NCI-H1092 (cell line): ENCODE measurements around the gene SYAP1.
"Not testable (repeated sequence)": the region's sequence is repeated elsewhere in the genome, so short reads cannot be mapped to it uniquely, and the experiment has no call there.

Source experiments
- DNase-seq: peaks from one replicate; lab custom pipeline; 2025; lab: John Stamatoyannopoulos, UW

Gene SYAP1, protein sequence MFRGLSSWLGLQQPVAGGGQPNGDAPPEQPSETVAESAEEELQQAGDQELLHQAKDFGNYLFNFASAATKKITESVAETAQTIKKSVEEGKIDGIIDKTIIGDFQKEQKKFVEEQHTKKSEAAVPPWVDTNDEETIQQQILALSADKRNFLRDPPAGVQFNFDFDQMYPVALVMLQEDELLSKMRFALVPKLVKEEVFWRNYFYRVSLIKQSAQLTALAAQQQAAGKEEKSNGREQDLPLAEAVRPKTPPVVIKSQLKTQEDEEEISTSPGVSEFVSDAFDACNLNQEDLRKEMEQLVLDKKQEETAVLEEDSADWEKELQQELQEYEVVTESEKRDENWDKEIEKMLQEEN

DNA sequence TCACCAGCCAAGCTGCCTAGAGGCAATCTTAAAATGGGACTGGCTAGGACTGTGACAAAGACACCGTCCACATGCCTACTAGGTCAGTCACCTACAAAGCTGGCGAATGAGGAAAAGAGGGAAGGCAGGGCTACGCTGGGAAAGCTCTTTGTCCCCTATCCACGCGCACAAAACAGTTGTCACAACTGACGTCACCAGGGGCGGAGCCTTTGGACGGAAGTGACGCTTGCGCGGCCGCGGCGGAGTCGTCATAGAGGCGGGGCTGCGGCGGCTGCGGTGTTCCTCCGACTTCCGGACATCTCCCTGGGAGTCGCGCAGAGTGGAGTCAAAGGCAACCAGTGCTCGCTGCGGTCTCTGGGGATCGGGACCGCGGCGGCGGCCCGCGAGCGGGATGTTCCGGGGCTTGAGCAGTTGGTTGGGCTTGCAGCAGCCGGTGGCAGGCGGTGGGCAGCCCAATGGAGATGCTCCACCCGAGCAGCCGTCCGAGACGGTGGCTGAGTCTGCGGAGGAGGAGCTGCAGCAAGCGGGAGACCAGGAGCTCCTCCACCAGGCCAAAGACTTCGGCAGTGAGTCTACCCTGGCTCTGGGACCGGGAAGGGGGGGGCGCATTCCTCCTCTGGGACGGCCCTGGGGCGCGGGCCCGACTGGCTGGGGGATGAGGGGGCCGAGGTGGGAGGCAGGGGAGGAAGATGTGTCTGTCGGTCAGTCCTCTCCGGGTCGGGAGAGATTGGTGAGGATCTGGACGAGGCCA lies at the start of gene SYAP1:
Gene SYAP1 (plus strand): TSS at position 279 of the 751 bp plus-strand sequence. CDS start 113 bp downstream, at position 392.
- DNase-seq: peak; percentile 95

DNA sequence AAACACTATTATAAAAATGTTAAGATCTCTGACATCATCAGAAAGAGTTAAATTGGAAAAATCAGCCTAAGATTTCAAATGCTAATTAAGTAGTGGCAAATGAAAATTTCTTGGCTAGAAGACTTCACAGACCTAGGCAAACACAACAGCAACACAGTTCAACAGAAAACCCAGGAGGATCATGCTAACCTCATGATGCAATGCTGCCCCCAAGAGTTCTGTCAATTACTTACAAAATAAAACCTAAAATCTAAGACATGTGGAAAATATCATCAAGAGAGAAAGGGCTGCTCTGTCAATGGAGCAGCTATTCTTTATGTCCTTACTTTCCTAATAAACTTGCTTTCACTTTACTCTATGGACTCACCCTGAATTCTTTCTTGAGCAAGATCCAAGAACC lies 48.4 kb upstream of the SYAP1 start:
- no peak for DNase-seq

DNA sequence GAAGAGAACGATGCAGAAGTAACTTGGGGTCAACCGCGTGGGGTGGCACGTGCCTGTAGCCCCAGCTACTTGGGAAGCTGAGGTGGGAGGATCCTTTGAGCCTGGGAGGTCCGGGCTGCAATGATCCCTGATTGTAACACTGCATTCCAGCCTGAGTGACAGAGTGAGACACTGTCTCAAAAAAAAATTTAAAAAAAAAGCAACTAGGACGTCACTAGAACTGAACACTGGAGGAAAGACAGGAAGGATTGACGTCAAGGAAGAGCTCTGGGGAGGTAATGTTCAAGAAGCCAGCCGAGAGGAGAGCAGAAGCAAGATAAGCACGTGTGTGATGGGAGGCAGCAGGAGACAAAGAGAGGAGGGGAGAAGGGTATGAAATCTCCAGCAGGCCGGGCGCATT lies 40.7 kb upstream of the SYAP1 start:
- DNase-seq: no peak

DNA sequence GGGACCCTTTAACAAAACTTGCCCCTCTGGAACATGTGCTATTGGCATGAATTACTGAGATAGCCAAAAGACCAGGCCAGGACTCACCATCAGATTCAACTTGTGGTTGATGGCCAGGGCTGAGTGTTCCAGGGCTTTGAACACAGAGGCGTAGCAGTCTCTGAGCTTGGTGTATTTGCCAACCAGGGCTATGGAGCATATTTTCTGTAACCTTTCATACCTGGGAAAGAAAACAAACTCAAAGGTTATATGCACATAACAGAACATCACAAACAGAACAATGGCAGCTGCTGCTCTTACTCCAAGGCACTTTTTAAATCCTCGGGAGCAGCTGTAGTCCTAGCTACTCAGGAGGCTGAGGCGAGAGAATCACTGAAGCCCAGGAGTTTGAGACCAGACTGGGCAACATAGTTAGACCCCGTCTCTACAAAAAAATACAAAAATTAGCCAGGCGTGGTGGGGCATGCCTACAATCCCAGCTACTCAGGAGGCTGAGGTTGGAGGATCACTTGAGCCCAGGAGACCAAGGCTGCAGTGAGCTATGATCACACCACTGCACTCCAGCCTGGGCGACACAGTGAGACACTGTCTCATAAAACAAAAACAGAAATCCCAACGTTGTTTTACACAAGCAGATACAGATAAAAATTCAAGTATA lies 36.3 kb upstream of the SYAP1 start:
- DNase-seq: no peak

DNA sequence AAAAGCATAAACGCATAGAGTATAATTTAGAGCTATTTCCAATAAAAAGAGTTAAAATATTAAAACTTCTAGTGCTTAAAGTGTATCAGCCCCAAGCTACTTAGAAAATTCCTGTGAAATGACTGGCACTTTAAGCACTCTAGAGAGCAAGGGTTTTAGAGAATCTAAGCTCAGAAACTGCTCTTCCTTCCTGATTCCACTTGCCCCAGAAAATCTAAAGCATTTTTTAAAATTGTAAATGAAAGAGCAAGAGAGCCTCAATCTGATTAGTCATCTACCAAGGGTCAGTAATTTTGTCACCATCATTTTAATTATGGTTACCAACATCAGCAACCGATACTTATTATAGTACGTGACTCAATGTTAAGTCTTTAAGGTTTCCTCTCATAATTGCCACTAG lies 31.9 kb upstream of the SYAP1 start:
- no peak for DNase-seq

DNA sequence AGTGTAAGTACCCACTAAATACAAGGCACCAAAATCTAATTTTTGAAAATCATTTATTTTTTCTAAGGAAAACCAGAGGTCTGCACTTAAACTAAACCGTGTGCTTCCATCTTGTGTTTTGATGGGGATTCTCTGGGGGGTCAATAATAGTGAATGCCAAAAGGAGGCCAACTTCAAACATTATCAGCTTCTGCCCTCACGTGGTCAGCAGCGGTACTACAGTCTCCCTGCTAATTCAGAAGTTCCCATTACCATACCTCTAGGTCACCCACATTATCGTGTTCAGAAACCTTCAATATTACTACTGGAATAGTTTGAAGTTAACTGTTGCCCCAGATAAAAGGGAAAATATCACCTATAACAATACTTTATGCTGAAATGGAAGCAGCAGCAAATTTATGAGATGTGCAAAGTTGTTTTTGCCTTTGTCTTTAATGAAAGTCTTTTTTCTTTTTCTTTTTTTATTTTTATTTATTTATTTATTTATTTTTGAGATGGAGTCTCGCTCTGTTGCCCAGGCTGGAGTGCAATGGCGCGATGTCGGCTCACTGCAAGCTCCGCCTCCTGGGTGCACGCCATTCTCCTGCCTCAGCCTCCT lies 24.2 kb upstream of the SYAP1 start:
- peak; percentile 16 for DNase-seq

DNA sequence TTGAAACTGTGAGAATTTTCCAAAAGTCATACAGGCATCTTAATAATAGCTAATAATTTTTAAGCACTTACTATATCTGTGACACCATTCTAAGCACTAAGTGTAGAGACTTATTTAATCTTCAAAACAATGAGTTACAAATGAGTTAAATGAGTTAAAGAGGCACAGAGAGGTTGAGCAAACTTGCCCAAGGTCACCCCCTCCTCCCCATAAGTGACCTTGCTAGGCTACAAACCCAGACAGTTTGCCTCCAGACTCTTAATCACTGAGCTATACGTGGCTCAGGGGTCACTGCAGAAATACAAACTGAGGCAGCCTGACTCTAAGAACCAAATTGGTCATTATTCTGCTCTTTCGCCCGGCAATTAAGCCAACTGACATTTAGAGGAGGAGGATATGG lies 22.5 kb upstream of the SYAP1 start:
- DNase-seq: no peak

DNA sequence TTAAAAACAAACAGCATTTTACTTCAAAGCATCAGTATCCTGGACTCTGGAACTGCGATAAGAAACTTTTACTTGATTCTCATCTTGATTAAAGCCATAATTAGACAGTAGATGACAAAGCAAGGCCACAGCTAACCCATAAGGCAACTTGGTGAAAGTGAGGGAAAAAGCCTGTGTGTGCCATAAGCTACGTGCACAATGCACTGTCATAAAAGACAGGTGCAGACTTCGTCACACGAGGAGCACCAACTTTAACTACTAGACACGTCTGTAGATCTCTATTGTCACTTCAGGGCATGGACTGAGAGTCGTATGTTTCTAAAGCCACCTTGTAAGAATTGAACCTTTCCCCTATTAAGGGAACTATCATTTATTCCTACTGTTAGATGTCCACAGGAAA lies 20.0 kb upstream of the SYAP1 start:
- DNase-seq: no peak

DNA sequence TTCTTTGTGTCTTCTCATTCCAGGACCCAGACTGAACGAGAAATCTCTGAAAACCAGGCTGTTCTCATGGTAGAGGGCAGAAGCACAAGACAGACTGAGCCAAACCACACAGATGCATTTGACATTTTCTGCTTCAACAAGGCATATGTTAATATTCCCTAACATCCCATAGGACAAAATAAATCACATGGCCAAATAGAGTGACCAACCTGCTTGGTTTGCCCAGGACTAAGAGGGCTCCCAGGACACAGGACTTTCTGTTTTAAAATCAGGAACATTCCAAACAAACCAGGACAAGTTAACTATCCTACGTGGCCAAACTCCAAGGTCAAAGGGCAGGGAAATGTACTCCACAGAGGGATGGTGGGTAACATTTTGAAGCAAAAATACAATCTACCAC lies 18.7 kb upstream of the SYAP1 start:
- DNase-seq: no peak

DNA sequence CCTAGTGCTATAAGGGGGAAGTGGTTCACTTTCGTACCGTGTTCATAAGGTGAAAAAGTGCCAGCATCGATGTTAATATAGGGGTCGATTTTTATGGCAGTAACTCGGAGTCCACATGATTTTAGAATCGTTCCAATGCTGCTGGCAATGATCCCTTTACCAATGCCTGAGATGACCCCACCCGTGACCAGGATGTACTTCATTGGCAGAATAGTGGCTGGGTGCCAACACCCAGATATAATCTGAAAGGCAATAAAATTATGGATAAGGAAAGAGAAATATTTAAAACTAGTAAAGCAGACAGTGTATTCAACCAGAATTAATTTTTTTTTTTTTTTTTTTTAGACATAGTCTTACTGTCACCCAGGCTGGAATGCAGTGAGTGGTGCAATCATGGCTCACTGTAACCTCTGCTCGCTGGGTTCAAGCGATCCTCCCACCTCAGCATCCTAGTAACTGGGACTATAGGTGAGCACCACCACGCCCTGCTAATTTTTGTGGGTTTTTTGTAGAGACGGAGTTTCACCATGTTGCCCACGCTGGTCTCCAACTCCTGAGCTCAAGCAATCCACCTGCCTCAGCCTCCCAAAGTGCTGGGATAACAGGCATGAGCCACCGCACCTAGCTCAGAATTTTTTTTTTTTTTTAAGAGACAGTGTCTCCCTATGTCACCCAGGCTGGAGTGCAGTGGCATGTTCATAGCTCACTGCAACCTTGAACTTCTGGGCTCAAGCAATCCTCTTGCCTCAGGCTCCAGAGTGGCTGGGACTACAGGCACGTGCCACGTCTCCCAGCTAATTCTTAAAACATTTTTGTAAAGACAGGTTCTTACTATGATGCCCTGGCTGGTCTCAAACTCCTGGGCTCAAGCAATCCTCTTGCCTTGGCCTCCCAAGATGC lies 16.5 kb upstream of the SYAP1 start:
- DNase-seq: no peak

DNA sequence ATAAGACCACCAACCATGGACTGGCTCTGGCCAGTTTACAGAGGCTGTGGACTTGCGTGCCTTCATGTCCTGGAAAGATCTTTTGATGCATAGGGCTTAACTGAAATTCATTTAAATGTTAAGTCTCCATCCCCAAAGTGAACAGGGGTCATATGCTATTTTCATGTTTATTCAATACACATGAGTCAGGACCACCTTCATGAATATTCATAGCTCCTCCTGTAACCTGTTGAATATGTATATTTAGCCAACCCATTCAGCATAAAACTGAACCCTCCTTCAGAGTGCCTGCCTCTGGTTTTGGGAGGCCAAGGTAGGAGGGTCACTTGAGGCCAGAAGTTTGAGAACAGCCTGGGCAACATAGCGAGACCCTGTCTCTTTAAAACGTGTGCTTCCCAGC lies 14.0 kb upstream of the SYAP1 start:
- no peak for DNase-seq

DNA sequence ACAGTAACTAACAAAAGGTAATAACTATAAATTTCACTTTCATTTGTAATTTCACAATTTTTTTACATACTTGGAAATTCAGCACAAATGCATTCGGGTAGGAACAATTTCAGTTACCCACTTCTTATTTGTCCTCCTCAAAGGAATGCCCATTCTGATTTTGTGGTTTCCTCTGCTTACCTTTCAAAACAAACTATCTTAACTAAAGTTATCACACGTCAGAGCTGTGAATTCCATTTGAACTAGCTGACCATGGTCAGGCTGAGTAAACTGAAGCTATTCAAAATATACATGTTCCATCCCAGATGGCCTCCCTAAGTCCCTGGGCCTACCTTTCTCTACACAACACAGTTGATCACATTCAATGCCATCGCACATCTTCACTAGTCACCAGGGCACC lies 11.4 kb upstream of the SYAP1 start:
- DNase-seq: no peak

DNA sequence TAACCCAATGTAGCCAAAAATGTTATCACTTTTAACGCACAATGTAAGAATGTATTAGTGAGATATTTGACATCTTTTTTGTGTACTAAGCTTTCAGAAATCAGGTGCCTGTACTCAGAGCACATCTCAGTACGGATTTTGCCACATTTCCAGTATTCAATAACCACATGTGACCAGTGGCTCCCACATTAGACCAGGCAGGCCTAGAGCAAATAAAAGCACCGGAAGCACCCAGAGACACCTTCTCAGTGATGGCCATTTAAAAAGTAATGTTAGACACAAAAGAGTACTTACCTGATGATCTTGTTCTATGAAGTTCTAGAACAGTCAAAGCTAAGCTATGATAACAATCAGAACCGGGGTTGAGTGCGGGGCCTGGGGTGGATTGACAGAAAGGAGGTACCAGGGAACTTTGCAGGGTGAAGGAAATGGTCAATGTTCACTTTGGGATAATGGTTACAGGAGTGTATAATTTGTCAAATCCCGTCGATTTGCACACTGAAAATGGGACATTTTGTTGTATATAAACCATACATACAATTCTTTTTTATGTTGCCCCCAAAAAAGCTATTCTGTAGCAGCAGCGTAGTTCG lies 8.1 kb upstream of the SYAP1 start:
- DNase-seq: no peak

DNA sequence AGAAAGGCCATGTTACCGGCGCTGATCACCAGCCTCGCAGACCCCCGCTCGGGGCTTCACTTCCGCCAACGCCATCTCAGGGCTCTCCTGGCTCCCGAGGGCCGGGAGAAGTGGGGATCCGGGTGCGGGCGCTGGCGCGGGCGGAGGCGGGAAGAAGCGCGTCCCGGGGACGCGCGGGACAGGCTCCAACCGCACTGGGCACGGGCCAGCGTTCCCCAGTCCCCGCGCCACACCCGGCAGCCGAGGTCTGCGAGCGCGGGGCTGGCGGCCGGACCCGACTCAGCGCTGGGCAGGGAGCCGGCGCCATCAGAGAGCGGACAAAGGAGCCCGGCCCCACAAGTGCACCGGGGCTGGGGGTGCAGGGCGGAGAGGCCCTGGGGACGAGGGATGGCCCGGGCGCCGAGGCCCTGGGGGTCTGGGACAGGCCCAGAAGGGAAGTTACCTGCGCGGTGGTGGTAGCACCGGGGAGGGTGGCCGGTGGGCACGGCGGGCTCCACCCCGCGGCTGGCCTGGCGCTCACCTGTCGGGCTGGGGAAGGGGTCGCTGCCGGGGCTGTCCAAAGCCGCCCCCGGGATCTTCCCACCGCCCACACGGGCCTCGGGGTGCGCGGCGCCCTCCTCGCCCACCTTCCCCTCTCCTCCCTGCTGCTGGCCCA lies 7.4 kb upstream of the SYAP1 start:
- no peak for DNase-seq

DNA sequence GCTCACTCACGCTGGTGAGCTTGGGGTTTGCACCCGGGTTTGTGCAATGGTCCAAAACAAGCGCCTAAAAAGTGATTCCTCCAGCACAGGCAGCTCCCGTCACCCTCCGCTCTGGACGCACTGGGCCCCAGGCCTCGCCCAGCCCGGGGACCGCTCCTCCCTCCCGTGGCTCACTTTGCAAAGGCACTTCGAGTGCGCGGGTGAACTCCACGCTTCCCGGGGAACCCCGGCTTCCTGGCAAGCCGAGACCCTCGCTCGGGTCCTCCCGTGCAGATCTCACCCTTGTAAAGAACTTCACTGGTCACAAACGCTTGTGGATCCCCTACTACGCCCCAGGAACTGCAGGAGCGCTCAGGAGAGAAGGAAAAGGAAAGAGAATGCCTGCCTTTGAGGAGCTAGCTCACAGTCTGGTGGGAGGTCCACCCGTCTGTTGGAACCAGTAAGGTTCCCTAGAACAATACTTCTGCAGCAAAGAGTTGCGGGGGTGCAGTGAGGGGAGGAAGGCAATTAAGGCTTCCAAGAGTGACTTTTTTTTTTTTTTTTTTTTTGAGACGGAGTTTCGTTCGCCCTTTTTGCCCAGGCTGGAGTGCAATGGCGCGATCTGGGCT lies 6.8 kb upstream of the SYAP1 start, which contains the start of gene CTPS2:
Gene CTPS2 (minus strand): TSS at position 122 of the 608 bp plus-strand sequence. CDS start 9,767 bp downstream, outside the sequence.
- DNase-seq: peak; percentile 24

DNA sequence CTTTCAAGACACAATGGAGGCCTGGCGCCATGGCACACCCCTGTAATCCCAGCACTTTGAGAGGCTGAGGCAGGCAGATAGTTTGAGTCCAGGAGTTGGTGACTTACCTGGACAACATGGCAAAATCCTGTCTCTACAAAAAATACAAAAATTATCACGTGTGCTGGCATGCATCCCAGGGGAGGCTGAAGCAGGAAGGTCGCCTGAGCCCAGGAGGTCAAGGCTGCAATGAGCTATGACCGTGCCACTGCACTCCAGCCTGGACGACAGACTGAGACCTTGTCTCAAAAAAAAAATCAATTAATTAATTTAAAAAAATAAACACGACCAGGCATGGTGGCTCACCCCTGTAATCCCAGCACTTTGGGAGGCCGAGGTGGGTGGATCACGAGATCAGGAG lies 4.9 kb upstream of the SYAP1 start:
- DNase-seq: no peak

DNA sequence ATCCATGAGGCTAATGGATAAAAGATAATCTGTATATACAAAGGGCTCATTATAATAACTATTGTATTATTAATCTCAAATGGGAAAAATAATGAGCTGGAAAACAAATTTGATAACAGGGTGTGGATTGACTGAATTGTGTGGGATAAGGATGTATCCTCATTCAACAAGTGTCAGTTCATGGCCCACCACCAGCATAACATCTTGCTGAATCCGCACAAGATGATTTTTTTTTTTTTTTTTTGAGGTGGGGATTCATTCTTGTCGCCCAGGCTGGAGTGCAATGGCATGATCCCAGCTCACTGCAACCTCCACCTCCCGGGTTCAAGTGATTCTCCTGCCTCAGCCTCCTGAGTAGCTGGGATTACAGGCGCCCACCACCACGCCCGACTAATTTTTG lies 3.8 kb upstream of the SYAP1 start:
- not testable (repeated sequence) for DNase-seq

DNA sequence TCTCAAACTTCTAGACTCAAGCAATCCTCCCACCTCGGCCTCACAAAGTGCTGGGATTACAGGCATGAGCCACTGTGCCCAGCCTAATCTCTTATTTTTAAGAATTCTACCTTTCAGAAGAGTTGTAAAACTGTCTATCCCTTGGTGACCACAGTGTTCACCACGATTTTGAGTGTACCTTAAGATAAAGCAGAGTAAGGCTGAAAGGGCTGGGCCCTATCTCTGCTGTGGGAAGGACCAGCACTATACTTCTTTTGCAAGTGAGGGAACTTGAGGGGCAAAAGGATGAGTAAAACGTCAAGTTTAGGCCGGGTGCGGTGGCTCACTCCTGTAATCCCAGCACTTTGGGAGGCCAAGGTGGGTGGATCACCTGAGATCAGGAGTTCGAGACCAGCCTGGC lies 3.0 kb upstream of the SYAP1 start:
- not testable (repeated sequence) for DNase-seq

DNA sequence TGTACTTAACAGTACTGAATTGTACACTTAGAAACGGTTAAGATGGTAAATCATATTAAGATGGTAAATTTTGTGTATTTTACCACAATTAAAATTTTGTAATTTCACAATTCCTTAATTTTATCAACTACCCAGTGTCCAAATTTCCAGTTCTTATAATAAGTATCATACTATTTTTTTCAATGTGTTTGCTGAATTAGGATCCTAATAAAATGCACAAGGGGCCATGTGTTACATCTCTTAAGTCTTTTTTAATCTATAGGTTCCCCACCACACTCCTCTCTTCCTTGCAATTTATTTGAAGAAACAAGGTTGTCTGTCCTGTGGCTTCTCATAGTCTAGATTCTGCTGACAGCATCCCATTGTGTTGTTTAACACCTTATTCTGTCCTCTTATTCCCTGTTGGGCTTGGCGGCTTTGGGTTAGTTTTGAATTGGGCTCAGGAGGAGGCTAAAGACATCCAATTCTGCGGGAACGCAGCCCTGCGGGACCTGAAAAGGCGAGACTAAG lies 533 bp upstream of the SYAP1 start:
- DNase-seq: no peak

DNA sequence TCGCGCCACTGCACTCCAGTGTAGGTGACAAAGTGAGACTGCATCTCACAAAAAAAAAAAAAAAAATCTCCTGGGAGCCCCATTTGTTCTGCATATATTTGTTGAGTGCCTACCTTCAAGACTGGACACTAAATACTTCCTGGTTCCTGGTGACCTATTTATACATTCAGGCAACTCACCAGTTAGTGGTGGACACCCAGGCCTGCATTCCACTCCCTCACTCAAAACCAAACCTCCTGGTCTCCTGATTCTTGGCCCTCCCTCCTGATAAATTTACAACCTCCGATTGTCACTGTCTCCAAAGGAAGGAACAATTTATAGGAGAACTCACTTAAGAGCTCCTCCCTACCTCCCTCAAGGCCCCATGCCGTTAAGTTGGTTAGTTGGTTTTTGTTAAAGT lies 3.1 kb downstream of the SYAP1 start:
- DNase-seq: no peak
